ENCODE measurements around the gene CST11. TPM values are rescaled to one million over a fixed set of nuclear protein-coding genes. Genes with fewer than 3 reads are reported as not detected.
A peak's percentile ranks its signal among the peaks of the same experiment; 100 is the strongest.
"Not testable (repeated sequence)": the region's sequence is repeated elsewhere in the genome, so short reads cannot be mapped to it uniquely, and the experiment has no call there.

Gene CST11
- total and polyA plus RNA-seq, 11 donors = not detected

DNA sequence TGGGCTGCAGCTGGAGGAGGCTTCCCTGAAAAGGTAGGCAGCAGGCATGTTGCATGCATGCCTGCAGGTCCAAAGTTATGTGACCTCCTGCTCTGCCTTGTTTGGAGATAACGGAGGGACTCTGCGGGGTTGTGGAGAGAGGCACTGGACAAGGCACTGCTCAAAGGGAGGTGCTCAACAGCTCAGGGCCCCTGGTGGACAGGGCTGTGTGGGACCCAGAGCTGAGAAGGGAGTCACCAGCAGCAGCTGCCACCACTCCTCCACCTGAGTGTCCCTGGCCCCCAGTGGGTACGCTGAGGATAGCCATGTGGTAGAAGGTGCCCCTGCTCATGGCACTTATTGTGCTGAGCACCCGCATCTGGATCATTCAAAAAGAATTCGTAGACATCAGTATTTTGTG, 22.7 kb upstream of the CST11 start:
- no peaks in the 10 kb centered on the region for H3K36me3 ChIP-seq
- intact Hi-C loops (cut with DNase I) = loop anchor here in 1 of 10 donors (10.0 kb wide), 1 partner anchor 549 kb away; no protein-coding TSS in a partner anchor
- H3K4me1 ChIP-seq = no peaks in the 10 kb centered on the region
- DNase-seq (no peak), ATAC-seq (peak in 1 of 4 donors; percentile 33)
- TF ChIP-seq, protein P1, sequence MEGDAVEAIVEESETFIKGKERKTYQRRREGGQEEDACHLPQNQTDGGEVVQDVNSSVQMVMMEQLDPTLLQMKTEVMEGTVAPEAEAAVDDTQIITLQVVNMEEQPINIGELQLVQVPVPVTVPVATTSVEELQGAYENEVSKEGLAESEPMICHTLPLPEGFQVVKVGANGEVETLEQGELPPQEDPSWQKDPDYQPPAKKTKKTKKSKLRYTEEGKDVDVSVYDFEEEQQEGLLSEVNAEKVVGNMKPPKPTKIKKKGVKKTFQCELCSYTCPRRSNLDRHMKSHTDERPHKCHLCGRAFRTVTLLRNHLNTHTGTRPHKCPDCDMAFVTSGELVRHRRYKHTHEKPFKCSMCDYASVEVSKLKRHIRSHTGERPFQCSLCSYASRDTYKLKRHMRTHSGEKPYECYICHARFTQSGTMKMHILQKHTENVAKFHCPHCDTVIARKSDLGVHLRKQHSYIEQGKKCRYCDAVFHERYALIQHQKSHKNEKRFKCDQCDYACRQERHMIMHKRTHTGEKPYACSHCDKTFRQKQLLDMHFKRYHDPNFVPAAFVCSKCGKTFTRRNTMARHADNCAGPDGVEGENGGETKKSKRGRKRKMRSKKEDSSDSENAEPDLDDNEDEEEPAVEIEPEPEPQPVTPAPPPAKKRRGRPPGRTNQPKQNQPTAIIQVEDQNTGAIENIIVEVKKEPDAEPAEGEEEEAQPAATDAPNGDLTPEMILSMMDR (IDR thresholded peaks at IDR 0.05) = no peak
- TF ChIP-seq POLR2A (IDR thresholded peaks at IDR 0.05) = no peak
- no peak overlapping the region for H3K4me3 ChIP-seq
- 75 to 85% (median 82%) methylated on average over 5 of the region's 5 CpGs for WGBS, 4 donors
- peaks cover 0 to 12% (median 0%) of the 10 kb centered on the region in 9 donors for H3K27me3 ChIP-seq
- no peak overlapping the region for H3K27ac ChIP-seq
- no peaks in the 10 kb centered on the region for H3K9me3 ChIP-seq

DNA sequence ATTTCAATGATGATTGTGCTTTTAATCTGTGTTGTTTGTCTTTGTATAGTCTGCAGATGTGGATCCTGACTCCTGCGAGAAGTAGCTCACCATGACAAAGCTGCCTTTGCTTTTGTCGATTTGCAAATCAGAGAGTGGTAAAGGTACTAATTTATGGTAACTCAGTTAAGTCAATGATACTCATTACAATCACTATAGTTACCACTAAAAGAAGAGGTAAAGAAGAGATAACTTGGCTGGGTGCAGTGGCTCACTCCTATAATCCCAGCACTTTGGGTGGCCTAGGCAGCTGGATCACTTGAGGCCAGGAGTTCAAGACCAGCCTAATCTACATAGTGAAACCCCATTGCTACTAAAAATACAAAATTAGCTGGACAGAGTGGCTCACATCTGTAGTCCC, 20.6 kb upstream of the CST11 start:
- not testable (repeated sequence) for H3K9me3 ChIP-seq, H3K36me3 ChIP-seq, DNase-seq, H3K4me3 ChIP-seq, H3K27ac ChIP-seq, ATAC-seq, H3K4me1 ChIP-seq
- intact Hi-C loops (cut with DNase I) = loop anchor here in 1 of 10 donors (10.0 kb wide), 1 partner anchor 552 kb away; no protein-coding TSS in a partner anchor
- WGBS, 4 donors = 13 to 37% (median 28%) methylated on average over 2 of the region's 2 CpGs
- peaks cover 0 to 12% (median 0%) of the 10 kb centered on the region in 9 donors for H3K27me3 ChIP-seq

DNA sequence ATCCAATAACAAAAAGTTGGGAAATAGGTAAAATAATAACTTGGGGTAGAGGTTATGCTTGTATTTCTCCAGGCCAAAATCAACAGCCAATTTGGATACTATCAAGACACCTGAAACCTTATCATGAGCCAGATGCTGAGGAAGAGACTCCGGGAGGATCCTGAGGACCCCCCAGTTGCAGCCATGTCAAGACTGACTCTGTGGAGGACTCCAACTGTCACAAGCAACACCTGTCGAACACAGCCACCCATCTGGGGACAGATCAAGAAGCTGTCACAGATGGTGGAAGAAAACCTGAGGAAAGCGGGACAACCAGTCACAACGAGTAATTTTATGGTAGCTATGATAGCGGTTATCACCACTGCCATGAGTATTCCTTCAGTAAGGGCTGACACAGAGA, 19.6 kb upstream of the CST11 start:
- H3K9me3 ChIP-seq, H3K27ac ChIP-seq, H3K36me3 ChIP-seq, ATAC-seq, DNase-seq, H3K4me3 ChIP-seq, H3K4me1 ChIP-seq: not testable (repeated sequence)
- WGBS, 4 donors = 62 to 79% (median 71%) methylated on average over 5 of the region's 5 CpGs
- H3K27me3 ChIP-seq = peaks cover 0 to 12% (median 0%) of the 10 kb centered on the region in 9 donors
- intact Hi-C loops (cut with DNase I) = loop anchor here in 1 of 10 donors (10.0 kb wide), 1 partner anchor 552 kb away; no protein-coding TSS in a partner anchor

DNA sequence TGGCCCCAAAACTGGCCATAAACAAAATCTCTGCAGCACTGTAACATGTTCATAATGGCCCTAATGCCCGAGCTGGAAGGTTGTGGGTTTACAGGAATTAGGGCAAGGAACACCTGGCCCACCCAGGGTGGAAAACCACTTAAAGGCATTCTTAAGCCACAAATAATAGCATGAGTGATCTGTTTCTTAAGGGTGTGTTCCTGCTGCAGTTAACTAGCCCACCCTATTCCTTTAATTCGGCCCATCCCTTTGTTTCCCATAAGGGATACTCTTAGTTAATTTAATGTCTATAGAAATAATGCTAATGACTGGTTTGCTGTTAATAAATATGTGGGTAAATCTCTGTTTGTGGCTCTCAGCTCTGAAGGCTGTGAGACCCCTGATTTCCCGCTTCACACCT, 14.3 kb upstream of the CST11 start:
- H3K27ac ChIP-seq; H3K4me3 ChIP-seq; intact Hi-C loops (cut with DNase I); H3K27me3 ChIP-seq; H3K36me3 ChIP-seq; H3K4me1 ChIP-seq; DNase-seq; ATAC-seq: not testable (repeated sequence)
- 78 to 84% (median 82%) methylated on average over 3 of the region's 3 CpGs for WGBS, 4 donors
- H3K9me3 ChIP-seq = peaks cover 0 to 26% (median 10%) of the 10 kb centered on the region in 12 donors

DNA sequence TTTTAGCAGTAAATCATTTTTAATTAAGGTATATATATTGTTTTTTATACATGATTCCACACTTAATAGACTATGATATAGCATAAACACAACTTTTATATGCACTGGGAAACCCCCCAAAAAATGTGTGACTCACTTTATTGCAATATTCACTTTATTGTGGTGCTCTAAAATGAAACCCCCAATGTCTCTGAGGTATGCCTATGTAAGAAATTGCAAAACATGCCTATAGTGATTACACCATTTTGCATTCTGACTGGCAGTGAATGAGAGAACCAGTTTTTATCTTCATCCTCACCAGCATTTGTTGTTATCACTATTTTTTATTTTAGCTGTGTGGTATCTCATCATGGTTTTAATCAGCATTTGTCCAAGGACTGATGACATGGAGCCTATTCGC, 8.5 kb upstream of the CST11 start:
- no peak for TF ChIP-seq POLR2A (IDR thresholded peaks at IDR 0.05)
- TF ChIP-seq, protein P1 (IDR thresholded peaks at IDR 0.05) = no peak
- Histone ChIP-seq H3K27ac (no peak overlapping the region), H3K4me1 (no peaks in the 10 kb centered on the region), H3K36me3 (no peaks in the 10 kb centered on the region), H3K9me3 (peaks cover 0 to 12% (median 0%) of the 10 kb centered on the region in 12 donors), H3K4me3 (no peak overlapping the region), H3K27me3 (peaks cover 0 to 14% (median 0%) of the 10 kb centered on the region in 9 donors)
- intact Hi-C loops (cut with DNase I) = no loop called here
- DNase-seq (no peak), ATAC-seq (no peak)
- WGBS, 4 donors = 0 to 96% (median 68%) methylated on average over 1 of the region's 1 CpG
